ENCODE results near the gene L3MBTL4. TPM values are rescaled to one million over a fixed set of nuclear protein-coding genes. Genes with fewer than 3 reads are reported as not detected.

L3MBTL4 gene
- total and polyA plus RNA-seq, 9 of the 15 experiments (the other 6 are each of a cell fraction or from before 2014, with no cell fraction given), result not detected

GRCh38 chr18:6414118-6414722 lies 491 bp downstream of the L3MBTL4 start (continued):
- TF ChIP-seq AFF4 (CRISPR knock-in tag; IDR thresholded peaks at IDR 0.05), result no peak

- in situ Hi-C loops (cut with MboI) (no loop called here), intact Hi-C loops (cut with micrococcal nuclease) (no loop called here)
- H3K4me3 ChIP-seq, result no peak overlapping the region
Measured at GRCh38 chr18:6413579-6414117, 1.1 kb downstream of the L3MBTL4 start.

More at GRCh38 chr18:6413579-6414117, 1.1 kb downstream of the L3MBTL4 start:
- no peak for TF ChIP-seq C11orf30 (IDR thresholded peaks at IDR 0.05; ENCODE audit: low read depth)
- no peak for TF ChIP-seq E2F6 (IDR thresholded peaks at IDR 0.05; ENCODE audit: borderline replicate concordance in 1 of 2, extremely low read depth in 1 of 2, insufficient read depth in 1 of 2, insufficient read length in 1 of 2, low read depth in 1 of 2, low read length in 1 of 2, poor library complexity in 1 of 2, severe bottlenecking in 1 of 2)
- TF ChIP-seq ZNF212 (CRISPR knock-in tag; IDR thresholded peaks at IDR 0.05), result no peak
- no peak for TF ChIP-seq ZNF507 (tag; conservative IDR thresholded peaks at IDR 0.05)
- TF ChIP-seq SP1 (CRISPR knock-in tag; IDR thresholded peaks at IDR 0.05), result no peak
- TF ChIP-seq RCOR1 (IDR thresholded peaks at IDR 0.05; ENCODE audit: borderline replicate concordance in 1 of 2, low read depth in 2 of 2, low read length in 2 of 2), result no peak
- Histone ChIP-seq H2AFZ (ENCODE audit: low read depth, low read length) (no peak overlapping the region), H3K9ac (ENCODE audit: insufficient read depth in 1 of 2, low read depth in 2 of 2, low read length in 2 of 2) (no peak overlapping the region), H3K27ac (ENCODE audit: extremely low read depth, low read depth, low read length) (no peak overlapping the region), H4K20me1 (replicated peaks; ENCODE audit: control insufficient read depth, insufficient read depth, low read length) (no peaks in the 10 kb centered on the region), H3K27me3 (ENCODE audit: control insufficient read depth in 2 of 2, insufficient read depth in 2 of 2, low read length in 2 of 2) (no peaks in the 10 kb centered on the region; a peak in 1 of 5 replicates), H3K4me2 (ENCODE audit: insufficient read depth, low read length) (no peak overlapping the region), H3K4me1 (replicated peaks in 1 of 2; ENCODE audit: control insufficient read depth in 2 of 2, insufficient read depth in 2 of 2, low read length in 2 of 2) (no peaks in the 10 kb centered on the region), H3K9me1 (ENCODE audit: control insufficient read depth, insufficient read depth, low read length) (no peaks in the 10 kb centered on the region), H3K9me3 (replicated peaks; ENCODE audit: control insufficient read depth, insufficient read depth, low read depth, low read length) (no peaks in the 10 kb centered on the region), H3K79me2 (ENCODE audit: control insufficient read depth, insufficient read depth, low read length) (no peaks in the 10 kb centered on the region), H3K36me3 (ENCODE audit: control insufficient read depth, insufficient read depth, low read length) (no peaks in the 10 kb centered on the region)
- POLR2A ChIA-PET, result no interaction called here
- no TSS peak for BruUV-seq (replicated peaks)
- CTCF ChIA-PET (ENCODE audit: low intra/inter-chr PET ratio), result no interaction called here
- DNase-seq (ENCODE audit: extremely low read depth in 1 of 4, low spot score in 3 of 4), result no peak
- no peak for ATAC-seq
- FAIRE-seq, result no peak
- 20% methylated on average over 22 of the region's 25 CpGs for WGBS (ENCODE audit: insufficient coverage, low coverage, missing lambda C conversion rate)

Data from K562 (cell line).